ENCODE data around the gene CFAP57. TPM values are rescaled to one million over a fixed set of nuclear protein-coding genes. Genes with fewer than 3 reads are reported as not detected.

Gene CFAP57
- total RNA-seq, 1 donor from 2014 or later, result not detected

DNA sequence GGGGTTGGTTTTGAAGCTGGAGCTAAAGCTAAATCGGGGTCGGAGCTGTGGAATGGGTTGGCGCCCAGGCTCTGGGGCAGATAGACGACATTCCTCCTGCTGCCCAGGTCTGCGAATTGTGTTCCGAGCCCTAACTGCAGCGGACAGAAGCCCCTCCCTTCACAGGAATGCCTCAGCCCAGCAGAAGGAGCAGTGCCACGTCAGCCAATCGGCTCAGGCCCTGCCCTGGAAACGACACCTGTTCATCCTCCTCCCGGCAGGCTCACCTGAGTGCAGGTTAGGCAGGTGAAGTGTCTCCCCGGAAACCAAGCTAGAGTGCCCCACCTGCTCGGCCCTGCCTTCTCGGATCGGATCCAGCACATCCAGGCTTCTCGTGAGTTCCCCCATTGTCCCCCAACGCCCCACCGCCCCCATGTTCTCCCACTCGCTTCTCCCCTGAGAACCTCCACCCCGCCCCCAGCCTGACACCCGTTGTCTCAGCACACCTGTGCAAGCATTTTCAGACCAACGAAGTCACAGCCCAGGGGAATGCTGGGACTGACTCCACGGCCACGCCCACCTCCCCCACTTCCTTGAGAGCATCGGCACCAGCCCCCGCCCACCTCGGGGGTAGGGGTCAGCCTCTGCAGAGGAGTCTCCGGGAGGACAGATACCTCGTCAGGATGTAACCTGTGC is 98.4 kb downstream of the CFAP57 start:
- H3K27me3 ChIP-seq (ENCODE audit: control insufficient read depth, insufficient read depth, low read length), result no peaks in the 10 kb centered on the region
- H3K36me3 ChIP-seq (ENCODE audit: control insufficient read depth, insufficient read depth, low read length), result no peaks in the 10 kb centered on the region
- TF ChIP-seq, protein P1, sequence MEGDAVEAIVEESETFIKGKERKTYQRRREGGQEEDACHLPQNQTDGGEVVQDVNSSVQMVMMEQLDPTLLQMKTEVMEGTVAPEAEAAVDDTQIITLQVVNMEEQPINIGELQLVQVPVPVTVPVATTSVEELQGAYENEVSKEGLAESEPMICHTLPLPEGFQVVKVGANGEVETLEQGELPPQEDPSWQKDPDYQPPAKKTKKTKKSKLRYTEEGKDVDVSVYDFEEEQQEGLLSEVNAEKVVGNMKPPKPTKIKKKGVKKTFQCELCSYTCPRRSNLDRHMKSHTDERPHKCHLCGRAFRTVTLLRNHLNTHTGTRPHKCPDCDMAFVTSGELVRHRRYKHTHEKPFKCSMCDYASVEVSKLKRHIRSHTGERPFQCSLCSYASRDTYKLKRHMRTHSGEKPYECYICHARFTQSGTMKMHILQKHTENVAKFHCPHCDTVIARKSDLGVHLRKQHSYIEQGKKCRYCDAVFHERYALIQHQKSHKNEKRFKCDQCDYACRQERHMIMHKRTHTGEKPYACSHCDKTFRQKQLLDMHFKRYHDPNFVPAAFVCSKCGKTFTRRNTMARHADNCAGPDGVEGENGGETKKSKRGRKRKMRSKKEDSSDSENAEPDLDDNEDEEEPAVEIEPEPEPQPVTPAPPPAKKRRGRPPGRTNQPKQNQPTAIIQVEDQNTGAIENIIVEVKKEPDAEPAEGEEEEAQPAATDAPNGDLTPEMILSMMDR (IDR thresholded peaks at IDR 0.05; ENCODE audit: insufficient read depth, low read length, severe bottlenecking), result no peak
- peak; percentile 64 for FAIRE-seq
- peak overlapping the region; percentile 27 for H3K4me3 ChIP-seq (ENCODE audit: low read depth, low read length)
- peak; percentile 80 for DNase-seq (ENCODE audit: low read depth)

DNA sequence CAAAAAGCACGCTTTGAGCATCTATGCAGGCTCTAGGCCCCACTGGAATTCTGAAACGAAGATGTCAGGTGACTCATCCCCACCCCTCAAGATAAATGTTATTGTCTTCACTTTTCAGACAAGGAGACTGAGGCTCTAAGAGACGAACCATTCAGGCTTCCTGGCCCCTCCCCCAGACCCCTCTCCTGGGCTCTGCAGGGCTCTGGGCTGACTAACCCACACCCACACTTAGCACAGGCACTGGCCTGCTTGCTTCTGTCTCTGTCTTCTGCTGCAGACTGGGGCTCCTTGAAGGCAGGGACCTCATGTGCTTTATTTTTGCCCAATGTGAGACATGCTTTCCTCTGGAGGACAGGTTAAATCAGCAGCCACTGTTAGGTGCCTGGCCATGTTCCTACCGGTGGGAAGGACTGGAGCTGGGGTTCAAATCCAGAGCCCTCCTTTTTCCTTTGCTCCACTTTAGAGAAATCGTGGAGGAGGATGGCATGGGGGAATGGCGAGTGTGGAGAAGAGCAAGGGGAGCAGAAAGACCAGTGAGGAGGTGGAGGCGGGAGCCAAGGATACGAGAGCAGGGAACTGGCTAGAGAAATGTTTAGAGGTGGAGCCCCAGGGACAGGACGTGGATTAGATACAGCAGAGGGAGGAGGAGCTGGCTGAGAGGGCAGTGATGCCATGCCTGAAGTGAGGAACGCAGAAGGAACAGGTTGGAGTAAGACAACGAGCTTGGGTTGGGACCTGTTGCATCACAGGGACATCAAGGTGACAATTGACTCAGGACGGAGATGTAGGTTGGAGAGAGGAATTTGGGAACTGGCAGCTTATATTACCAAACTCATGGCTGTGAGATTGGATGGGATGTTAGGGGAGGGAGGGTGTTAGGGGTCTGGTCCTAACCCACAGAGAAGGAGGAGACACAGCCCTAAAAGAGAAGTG is 99.3 kb downstream of the CFAP57 start:
- FAIRE-seq (no peak), DNase-seq (ENCODE audit: low read depth) (peak; percentile 2)
- Histone ChIP-seq H3K4me3 (ENCODE audit: low read depth, low read length) (no peak overlapping the region), H3K27me3 (ENCODE audit: control insufficient read depth, insufficient read depth, low read length) (no peaks in the 10 kb centered on the region), H3K36me3 (ENCODE audit: control insufficient read depth, insufficient read depth, low read length) (no peaks in the 10 kb centered on the region)
- TF ChIP-seq, protein P1 (IDR thresholded peaks at IDR 0.05; ENCODE audit: insufficient read depth, low read length, severe bottlenecking), result no peak

DNA sequence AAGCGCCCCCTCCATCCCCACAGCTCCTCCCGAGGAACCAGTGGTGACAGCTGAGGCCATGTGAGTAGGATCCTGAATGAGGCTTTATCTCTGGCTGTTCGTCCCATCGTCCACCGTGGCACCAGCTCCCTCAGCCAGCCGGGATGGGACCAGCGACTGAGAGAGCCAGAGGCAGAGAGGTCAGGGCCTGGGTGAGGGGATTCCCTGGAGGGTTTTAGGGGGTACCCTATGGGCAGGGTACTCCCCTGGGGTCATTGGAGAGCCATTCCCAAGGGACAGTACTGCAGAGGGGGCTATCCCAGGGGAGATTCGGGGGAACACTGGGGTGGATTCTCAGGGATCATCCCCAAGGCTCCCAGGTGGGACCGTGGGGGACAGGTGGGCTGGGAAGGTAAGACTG is 100.0 kb downstream of the CFAP57 start:
- DNase-seq (ENCODE audit: low read depth) (no peak), FAIRE-seq (no peak)
- no peaks in the 10 kb centered on the region for H3K36me3 ChIP-seq (ENCODE audit: control insufficient read depth, insufficient read depth, low read length)
- H3K4me3 ChIP-seq (ENCODE audit: low read depth, low read length), result no peak overlapping the region
- TF ChIP-seq, protein P1 (IDR thresholded peaks at IDR 0.05; ENCODE audit: insufficient read depth, low read length, severe bottlenecking), result no peak
- H3K27me3 ChIP-seq (ENCODE audit: control insufficient read depth, insufficient read depth, low read length), result no peaks in the 10 kb centered on the region

DNA sequence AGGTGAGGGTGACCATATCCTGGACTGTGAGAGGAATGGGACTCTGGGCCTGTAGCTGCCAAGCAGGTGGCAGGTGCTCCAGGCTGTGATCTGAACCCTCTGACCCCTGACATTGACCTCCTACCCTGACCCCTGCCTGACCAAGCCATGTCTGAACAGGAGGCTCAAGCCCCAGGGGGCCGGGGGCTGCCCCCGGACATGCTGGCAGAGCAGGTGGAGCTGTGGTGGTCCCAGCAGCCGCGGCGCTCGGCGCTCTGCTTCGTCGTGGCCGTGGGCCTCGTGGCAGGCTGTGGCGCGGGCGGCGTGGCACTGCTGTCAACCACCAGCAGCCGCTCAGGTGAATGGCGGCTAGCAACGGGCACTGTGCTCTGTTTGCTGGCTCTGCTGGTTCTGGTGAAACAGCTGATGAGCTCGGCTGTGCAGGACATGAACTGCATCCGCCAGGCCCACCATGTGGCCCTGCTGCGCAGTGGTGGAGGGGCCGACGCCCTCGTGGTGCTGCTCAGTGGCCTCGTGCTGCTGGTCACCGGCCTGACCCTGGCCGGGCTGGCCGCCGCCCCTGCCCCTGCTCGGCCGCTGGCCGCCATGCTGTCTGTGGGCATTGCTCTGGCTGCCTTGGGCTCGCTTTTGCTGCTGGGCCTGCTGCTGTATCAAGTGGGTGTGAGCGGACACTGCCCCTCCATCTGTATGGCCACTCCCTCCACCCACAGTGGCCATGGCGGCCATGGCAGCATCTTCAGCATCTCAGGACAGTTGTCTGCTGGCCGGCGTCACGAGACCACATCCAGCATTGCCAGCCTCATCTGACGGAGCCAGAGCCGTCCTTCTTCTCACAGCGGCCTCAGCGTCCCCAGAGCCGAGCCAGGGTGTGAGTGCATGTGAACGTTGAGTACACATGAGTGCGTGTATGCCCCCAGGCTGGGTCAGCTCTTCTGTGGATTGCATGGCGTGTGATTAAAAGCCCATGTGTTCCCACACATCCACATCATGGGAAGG is 100.7 kb downstream of the CFAP57 start:
- H3K27me3 ChIP-seq (ENCODE audit: control insufficient read depth, insufficient read depth, low read length), result no peaks in the 10 kb centered on the region
- DNase-seq (ENCODE audit: low read depth) (no peak), FAIRE-seq (no peak)
- H3K36me3 ChIP-seq (ENCODE audit: control insufficient read depth, insufficient read depth, low read length), result no peaks in the 10 kb centered on the region
- TF ChIP-seq, protein P1 (IDR thresholded peaks at IDR 0.05; ENCODE audit: insufficient read depth, low read length, severe bottlenecking), result no peak
- H3K4me3 ChIP-seq (ENCODE audit: low read depth, low read length), result no peak overlapping the region

DNA sequence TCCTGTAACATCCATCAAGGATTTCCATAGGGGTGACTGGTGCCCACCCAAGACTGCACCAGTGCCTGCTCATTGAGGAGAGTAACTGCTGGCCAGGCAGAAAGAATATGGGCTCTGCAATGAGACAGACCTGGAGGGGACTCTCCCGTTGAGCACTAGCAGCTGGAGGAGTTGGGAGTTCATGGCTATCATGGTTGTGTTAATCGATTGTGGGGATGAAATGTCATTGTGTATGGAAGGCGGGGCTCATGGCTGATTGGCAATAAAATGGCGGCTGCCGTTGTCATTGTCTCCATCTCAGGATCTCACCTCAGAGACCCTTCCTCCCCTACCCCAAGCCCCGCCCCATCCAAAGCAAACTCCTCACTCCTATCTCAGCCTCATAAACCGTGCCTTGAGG is 101.6 kb downstream of the CFAP57 start:
- TF ChIP-seq, protein P1 (IDR thresholded peaks at IDR 0.05; ENCODE audit: insufficient read depth, low read length, severe bottlenecking), result no peak
- no peaks in the 10 kb centered on the region for H3K36me3 ChIP-seq (ENCODE audit: control insufficient read depth, insufficient read depth, low read length)
- FAIRE-seq (no peak), DNase-seq (ENCODE audit: low read depth) (no peak)
- no peaks in the 10 kb centered on the region for H3K27me3 ChIP-seq (ENCODE audit: control insufficient read depth, insufficient read depth, low read length)
- H3K4me3 ChIP-seq (ENCODE audit: low read depth, low read length), result no peak overlapping the region

All from bronchial epithelial cell (primary cell).